K562 (cell line): ENCODE measurements around the gene HMGXB3. TPM values are rescaled to one million over a fixed set of nuclear protein-coding genes. Genes with fewer than 3 reads are reported as not detected.

Experiments
- ATAC-seq: fragments of 200-7000 bp; cut with Tn5 transposase; 3 replicates; pipeline ENCODE4 v1.9.1; 2020; ENCODE audit warnings: moderate library complexity
- BruUV-seq: library from RNA; stranded (reverse); fragments of 400-500 nt; replicated peaks from 2 replicates; lab custom pipeline; 2021; lab: Mats Ljungman, UMichigan
- CTCF ChIA-PET: fragments of 300-600 bp; formaldehyde crosslinking; extraction: SDS; loops from one replicate; lab custom pipeline; 2021; ENCODE audit warnings: low intra/inter-chr PET ratio; lab: Yijun Ruan, JAX
- POLR2A ChIA-PET: fragments of 300-600, 350-650 bp; sonication (Branson Sonifier 250); formaldehyde crosslinking; extraction: SDS; loops from one replicate; lab custom pipeline; 2021; ENCODE audit warnings: antibody characterized with exemption, inconsistent platforms; lab: Yijun Ruan, JAX
- DNase-seq, 4 experiments: peaks; one replicate each; pipeline versions ENCODE4 v3.0.0 to v3.0.0-alpha.2; 2011 to 2018; ENCODE audit warnings: low spot score in 3 of 4, mixed read lengths in 3 of 4; ENCODE audit errors: extremely low read depth in 1 of 4
- FAIRE-seq: peaks from 2 replicates; lab custom pipeline; 2011; peaks lifted over from hg19 to GRCh38; lab: Jason Lieb, UNC
- H2AFZ ChIP-seq: 2 replicates; pipeline ENCODE4 v1.6.0; 2011; ENCODE audit warnings: low read depth, low read length, control low read depth, inconsistent platforms
- H3K27ac ChIP-seq: fragments of 200-600 bp; 3 replicates; pipeline ENCODE4 v1.8.0; 2011; ENCODE audit warnings: low read depth, mild to moderate bottlenecking, control low read depth, inconsistent platforms, low read length, moderate library complexity, mixed read lengths; ENCODE audit errors: extremely low read depth
- H3K27me3 ChIP-seq, 2 experiments: fragments of 300-600 bp in 1 of 2; 2 replicates in 1 of 2; 3 replicates in 1 of 2; pipeline versions ENCODE4 v1.6.0 to v1.8.0; 2011; ENCODE audit warnings: inconsistent platforms in 2 of 2, low read length in 2 of 2, mild to moderate bottlenecking in 1 of 2, mixed read lengths in 1 of 2, moderate library complexity in 1 of 2; ENCODE audit not compliant: control insufficient read depth in 2 of 2, insufficient read depth in 2 of 2
- H3K36me3 ChIP-seq: fragments of 300-600 bp; 3 replicates; pipeline ENCODE4 v1.8.0; 2011; ENCODE audit warnings: mild to moderate bottlenecking, low read length, inconsistent platforms; ENCODE audit not compliant: control insufficient read depth, insufficient read depth
- H3K4me1 ChIP-seq, 2 experiments: fragments of 200-600 bp in 1 of 2; replicated peaks in 1 of 2; 2 replicates in 1 of 2; 3 replicates in 1 of 2; pipeline versions ENCODE4 v1.5.1 to v1.8.0; 2011; ENCODE audit warnings: inconsistent platforms in 2 of 2, low read length in 2 of 2, mild to moderate bottlenecking in 1 of 2, mixed read lengths in 1 of 2, moderate library complexity in 1 of 2; ENCODE audit not compliant: control insufficient read depth in 2 of 2, insufficient read depth in 2 of 2
- H3K4me2 ChIP-seq: 2 replicates; pipeline ENCODE4 v1.6.1; 2011; ENCODE audit warnings: low read length, control low read depth, inconsistent platforms, mixed read lengths; ENCODE audit not compliant: insufficient read depth
- H3K4me3 ChIP-seq: fragments of 200-600 bp; sonication (generic), shearing (Covaris generic); 2 replicates; pipeline ENCODE4 v1.5.1; 2016; ENCODE audit warnings: control low read depth, inconsistent platforms
- H3K79me2 ChIP-seq: fragments of 200-600 bp; 3 replicates; pipeline ENCODE4 v1.8.0; 2011; ENCODE audit warnings: low read length, inconsistent platforms; ENCODE audit not compliant: control insufficient read depth, insufficient read depth
- H3K9ac ChIP-seq, 2 experiments: 2 replicates each; pipeline versions ENCODE4 v1.6.0 to v1.6.1; 2011; ENCODE audit warnings: low read depth in 2 of 2, low read length in 2 of 2, control low read depth in 1 of 2, inconsistent platforms in 1 of 2, mild to moderate bottlenecking in 1 of 2, mixed read lengths in 1 of 2; ENCODE audit not compliant: insufficient read depth in 1 of 2
- H3K9me1 ChIP-seq: one replicate; pipeline ENCODE4 v1.6.0; 2011; ENCODE audit warnings: inconsistent platforms, mild to moderate bottlenecking, low read length, moderate library complexity; ENCODE audit not compliant: control insufficient read depth, insufficient read depth
- H3K9me3 ChIP-seq: replicated peaks from 2 replicates; pipeline ENCODE4 v1.5.1; 2011; ENCODE audit warnings: low read depth, low read length, inconsistent platforms; ENCODE audit not compliant: control insufficient read depth, insufficient read depth
- H4K20me1 ChIP-seq: replicated peaks from 2 replicates; pipeline ENCODE4 v1.6.1; 2011; ENCODE audit warnings: low read length, inconsistent platforms, mixed read lengths; ENCODE audit not compliant: control insufficient read depth, insufficient read depth
- BCL6 ChIP-seq: fragments of 250-450 bp; sonication (Bioruptor Pico); IDR thresholded peaks from 2 replicates; pipeline ENCODE4 v1.4.0; 2020
- GTF2A2 ChIP-seq: IDR thresholded peaks from 2 replicates; pipeline ENCODE4 v1.6.1; 2016; ENCODE audit warnings: mild to moderate bottlenecking, missing genetic modification characterization, missing compliant biosample characterization
- RBM14 ChIP-seq: fragments of 200-400 bp; formaldehyde crosslinking; IDR thresholded peaks from 2 replicates; pipeline ENCODE4 v1.6.1; 2018; ENCODE audit warnings: low read depth, mild to moderate bottlenecking, low read length, moderate library complexity, borderline replicate concordance; ENCODE audit not compliant: insufficient read depth
- RBM15 ChIP-seq: fragments of 200-400 bp; formaldehyde crosslinking; IDR thresholded peaks from 2 replicates; pipeline ENCODE4 v1.6.1; 2018; ENCODE audit warnings: mild to moderate bottlenecking, low read length, moderate library complexity; ENCODE audit not compliant: insufficient read depth
- RFX7 ChIP-seq: fragments of 250-450 bp; sonication (Bioruptor Pico); IDR thresholded peaks from 2 replicates; pipeline ENCODE4 v1.5.1; 2021; ENCODE audit warnings: mild to moderate bottlenecking
- STAG1 ChIP-seq: sonication (generic); formaldehyde crosslinking; IDR thresholded peaks from 2 replicates; pipeline ENCODE4 v1.5.0; 2020; ENCODE audit warnings: missing genetic modification reagents, borderline replicate concordance
- TOE1 ChIP-seq, 2 experiments: fragments of 450-650 bp in 1 of 2; sonication (generic) in 1 of 2; formaldehyde crosslinking in 1 of 2; IDR thresholded peaks; 2 replicates each; pipeline versions ENCODE4 v1.7.1 to v1.8.0; 2016 to 2022; ENCODE audit warnings: borderline replicate concordance in 2 of 2, mild to moderate bottlenecking in 2 of 2, antibody characterized with exemption in 1 of 2, inconsistent platforms in 1 of 2, low read depth in 1 of 2, missing genetic modification reagents in 1 of 2, moderate library complexity in 1 of 2
- WHSC1 ChIP-seq: IDR thresholded peaks from one replicate; pipeline ENCODE4 v1.6.1; 2012; ENCODE audit warnings: low read length, control low read depth, inconsistent platforms
- ZFP36 ChIP-seq: fragments of 150-350 bp; IDR thresholded peaks from 2 replicates; pipeline ENCODE4 v1.6.1; 2018; ENCODE audit warnings: low read length, low read depth; ENCODE audit not compliant: partially characterized antibody
- ZNF354B ChIP-seq: fragments of 250-450 bp; sonication (Bioruptor Pico); IDR thresholded peaks from 2 replicates; pipeline ENCODE4 v1.4.0; 2020
- ZNF780A ChIP-seq: fragments of 250-450 bp; sonication (Bioruptor Pico); IDR thresholded peaks from 2 replicates; pipeline ENCODE4 v1.5.0; 2021; ENCODE audit warnings: mild to moderate bottlenecking
- WGBS: fragments of 100-300 bp; shearing (Covaris generic); methylation state at CpG from one replicate; pipeline ENCODE4 v1.1.6; 2016; ENCODE audit warnings: low coverage, mixed read lengths; ENCODE audit not compliant: insufficient coverage; ENCODE audit errors: missing lambda C conversion rate; 5-methylcytosine and 5-hydroxymethylcytosine counted together
- in situ Hi-C: fragments of 300-500 bp; cut with MboI; formaldehyde crosslinking; loops from 4 replicates; pipeline ENCODE4 v1.15.0; 2018; ENCODE audit warnings: inconsistent platforms, mixed read lengths
- intact Hi-C: fragments of 100-400 bp; cut with micrococcal nuclease; formaldehyde crosslinking; loops from 2 replicates; pipeline ENCODE4 v1.14.2; 2022
- polyA plus RNA-seq, 8 experiments: library from polyadenylated mRNA; depleted of rRNA in 4 of 8; stranded (reverse) in 5 of 8; unstranded in 3 of 8; fragments of >200 nt; fragmentation: Nextera tagmentation in 2 of 8; fragmentation: Illumina TruSeq in 1 of 8; extraction: Ambion mirVana in 2 of 8; extraction: Trizol in 1 of 8; gene quantifications; 2 replicates each; pipeline versions ENCODE4 v1.2.1 to v1.2.3, GENCODE V29; 2011 to 2014; ENCODE audit warnings: inconsistent platforms in 1 of 8, missing spikeins in 1 of 8
- total RNA-seq, 7 experiments: library from RNA; depleted of rRNA in 6 of 7; stranded (reverse); fragments of >200 nt in 6 of 7; fragmentation: Illumina TruSeq in 2 of 7; extraction: Trizol in 2 of 7; gene quantifications; 2 replicates each; pipeline versions ENCODE4 v1.2.1 to v1.2.3, GENCODE V29; 2011 to 2021; ENCODE audit warnings: low replicate concordance in 1 of 7

HMGXB3 gene
- total and polyA plus RNA-seq, 9 of the 15 experiments (the other 6 are each of a cell fraction or from before 2014, with no cell fraction given), result 1.8 to 44.1 (median 32.2) TPM

GRCh38 chr5:149996205-149996890 lies 4.2 kb upstream of the HMGXB3 start:
- no peak overlapping the region for H3K4me2 ChIP-seq
- no TSS peak for BruUV-seq
- in situ Hi-C loops (loop anchor here (5.0 kb wide), 1 partner anchor 359 kb away; no protein-coding TSS in a partner anchor), intact Hi-C loops (no loop called here)
- no peaks in the 10 kb centered on the region for H3K9me3 ChIP-seq
- no peak for FAIRE-seq
- H3K27me3 ChIP-seq, result no peaks in the 10 kb centered on the region
- peaks cover 7% of the 10 kb centered on the region; the same call in 2 of the 3 replicates for H3K36me3 ChIP-seq
- H4K20me1 ChIP-seq, result 0 out of 2 replicates have a peak, but pooled peaks cover 3% of the 10 kb centered on the region
- no peak overlapping the region for H2AFZ ChIP-seq
- peaks cover 4 to 11% of the 10 kb centered on the region in 2 experiments; a peak in 3 of 5 replicates for H3K4me1 ChIP-seq
- POLR2A ChIA-PET, result interaction anchor here (0.6 to 1.2 kb wide), 4 partner anchors 11 to 149 kb away, joined by 3 read pairs; no protein-coding TSS in a partner anchor
- peaks cover 28% of the 10 kb centered on the region for H3K79me2 ChIP-seq
- no peak for ATAC-seq
- H3K9me1 ChIP-seq, result no peaks in the 10 kb centered on the region
- H3K27ac ChIP-seq, result no peak overlapping the region
- H3K9ac ChIP-seq, result no peak overlapping the region
- WGBS, result 74% methylated on average over 6 of the region's 6 CpGs
- CTCF ChIA-PET, result no interaction called here
- DNase-seq, result no peak
- H3K4me3 ChIP-seq, result no peak overlapping the region
- TF ChIP-seq STAG1 (CRISPR knock-in tag) (no peak), TOE1 (IDR thresholded peaks at IDR 0.05; ENCODE audit: borderline replicate concordance) (no peak), TOE1 (CRISPR knock-in tag; IDR thresholded peaks at IDR 0.05; ENCODE audit: borderline replicate concordance, low read depth) (no peak), ZNF354B (CRISPR knock-in tag) (no peak), WHSC1 (no peak), RFX7 (CRISPR knock-in tag) (no peak), ZNF780A (no peak), ZFP36 (no peak), RBM14 (no peak), GTF2A2 (tag) (no peak), BCL6 (CRISPR knock-in tag) (no peak), RBM15 (no peak)
